ENCODE measurements around the gene BPIFB6.

DNA sequence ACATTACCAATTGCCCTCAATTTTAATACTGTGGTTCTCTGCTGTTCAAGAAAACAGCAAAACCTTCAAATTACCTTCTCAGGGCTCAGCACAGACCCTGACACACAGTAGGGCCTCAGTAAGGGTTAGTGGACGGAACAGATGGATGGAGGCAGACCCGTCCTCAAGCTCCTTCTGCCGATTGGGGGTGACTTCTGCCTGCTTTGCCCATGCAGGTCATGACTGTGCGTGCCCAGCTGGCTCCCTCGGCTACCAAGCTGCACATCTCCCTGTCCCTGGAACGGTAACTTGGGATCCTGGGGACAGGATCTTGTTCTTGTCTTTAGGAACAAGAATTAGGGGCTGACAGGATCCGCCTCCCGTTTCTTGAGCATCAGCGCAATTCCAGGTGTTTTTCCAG lies 38.2 kb downstream of the BPIFB6 start:
- TF ChIP-seq, protein P1, sequence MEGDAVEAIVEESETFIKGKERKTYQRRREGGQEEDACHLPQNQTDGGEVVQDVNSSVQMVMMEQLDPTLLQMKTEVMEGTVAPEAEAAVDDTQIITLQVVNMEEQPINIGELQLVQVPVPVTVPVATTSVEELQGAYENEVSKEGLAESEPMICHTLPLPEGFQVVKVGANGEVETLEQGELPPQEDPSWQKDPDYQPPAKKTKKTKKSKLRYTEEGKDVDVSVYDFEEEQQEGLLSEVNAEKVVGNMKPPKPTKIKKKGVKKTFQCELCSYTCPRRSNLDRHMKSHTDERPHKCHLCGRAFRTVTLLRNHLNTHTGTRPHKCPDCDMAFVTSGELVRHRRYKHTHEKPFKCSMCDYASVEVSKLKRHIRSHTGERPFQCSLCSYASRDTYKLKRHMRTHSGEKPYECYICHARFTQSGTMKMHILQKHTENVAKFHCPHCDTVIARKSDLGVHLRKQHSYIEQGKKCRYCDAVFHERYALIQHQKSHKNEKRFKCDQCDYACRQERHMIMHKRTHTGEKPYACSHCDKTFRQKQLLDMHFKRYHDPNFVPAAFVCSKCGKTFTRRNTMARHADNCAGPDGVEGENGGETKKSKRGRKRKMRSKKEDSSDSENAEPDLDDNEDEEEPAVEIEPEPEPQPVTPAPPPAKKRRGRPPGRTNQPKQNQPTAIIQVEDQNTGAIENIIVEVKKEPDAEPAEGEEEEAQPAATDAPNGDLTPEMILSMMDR (IDR thresholded peaks at IDR 0.05; ENCODE audit: low read depth, low read length, poor library complexity, severe bottlenecking), result no peak
- TF ChIP-seq EZH2phosphoT487 (IDR thresholded peaks at IDR 0.05; ENCODE audit: borderline replicate concordance, low read length), result no peak

Measured in DOHH2 (cell line).